Hepatocyte (in vitro differentiated cells): ENCODE results near the gene TSPAN10. TPM values are rescaled to one million over a fixed set of nuclear protein-coding genes. Genes with fewer than 3 reads are reported as not detected.
"Not testable (repeated sequence)": the region's sequence is repeated elsewhere in the genome, so short reads cannot be mapped to it uniquely, and the experiment has no call there.

Source experiments
- DNase-seq: peaks from one replicate; pipeline ENCODE4 v3.0.0-alpha.2; 2016; ENCODE audit warnings: low spot score
- H2AFZ ChIP-seq: fragments of 200-600 bp; sonication (generic); 2 replicates; pipeline ENCODE4 v1.6.0; 2016; ENCODE audit warnings: antibody characterized with exemption, mild to moderate bottlenecking
- H3K27ac ChIP-seq: fragments of 200-600 bp; sonication (generic); 2 replicates; pipeline ENCODE4 v1.5.1; 2016; ENCODE audit warnings: mild to moderate bottlenecking
- H3K27me3 ChIP-seq: fragments of 200-600 bp; sonication (generic); 2 replicates; pipeline ENCODE4 v1.6.1; 2016
- H3K36me3 ChIP-seq: fragments of 200-600 bp; sonication (generic); replicated peaks from 2 replicates; pipeline ENCODE4 v1.5.1; 2016; ENCODE audit warnings: low read depth; ENCODE audit not compliant: insufficient read depth
- H3K4me1 ChIP-seq: fragments of 200-600 bp; sonication (generic); 2 replicates; pipeline ENCODE4 v1.5.1; 2016; ENCODE audit warnings: mild to moderate bottlenecking, moderate library complexity; ENCODE audit not compliant: insufficient read depth
- H3K4me2 ChIP-seq: fragments of 200-600 bp; sonication (generic); 2 replicates; pipeline ENCODE4 v1.6.0; 2016
- H3K4me3 ChIP-seq: fragments of 200-600 bp; sonication (generic); 2 replicates; pipeline ENCODE4 v1.5.1; 2016; ENCODE audit warnings: mild to moderate bottlenecking
- H3K79me2 ChIP-seq: fragments of 200-600 bp; sonication (generic); 2 replicates; pipeline ENCODE4 v1.6.0; 2017; ENCODE audit warnings: mild to moderate bottlenecking
- H3K9me2 ChIP-seq: fragments of 200-600 bp; sonication (generic); replicated peaks from 2 replicates; pipeline ENCODE4 v1.6.0; 2017; ENCODE audit warnings: mild to moderate bottlenecking; ENCODE audit not compliant: insufficient read depth
- H3K9me3 ChIP-seq: fragments of 200-600 bp; sonication (generic); 2 replicates; pipeline ENCODE4 v1.5.1; 2016; ENCODE audit warnings: low read depth, mild to moderate bottlenecking
- H4K20me1 ChIP-seq: fragments of 200-600 bp; sonication (generic); 2 replicates; pipeline ENCODE4 v1.6.0; 2016; ENCODE audit warnings: mild to moderate bottlenecking; ENCODE audit not compliant: insufficient read depth, poor library complexity, severe bottlenecking
- CTCF ChIP-seq: fragments of 200-600 bp; sonication (generic); IDR thresholded peaks from 2 replicates; pipeline ENCODE4 v1.5.1; 2016; ENCODE audit warnings: antibody characterized with exemption, mild to moderate bottlenecking; ENCODE audit not compliant: poor library complexity
- EZH2 ChIP-seq: fragments of 200-600 bp; sonication (generic); IDR thresholded peaks from 2 replicates; pipeline ENCODE4 v1.6.1; 2016; ENCODE audit warnings: antibody characterized with exemption, mild to moderate bottlenecking, borderline replicate concordance
- EZH2phosphoT487 ChIP-seq: fragments of 200-600 bp; sonication (generic); IDR thresholded peaks from one replicate; pipeline ENCODE4 v1.6.1; 2018; ENCODE audit warnings: antibody characterized with exemption, mild to moderate bottlenecking, low read depth, moderate library complexity; ENCODE audit not compliant: unreplicated experiment, severe bottlenecking
- WGBS: methylation state at CpG from one replicate; pipeline ENCODE4 v1.1.6; 2016; ENCODE audit warnings: low lambda C conversion rate; ENCODE audit errors: missing lambda C conversion rate; 5-methylcytosine and 5-hydroxymethylcytosine counted together
- polyA plus RNA-seq: library from polyadenylated mRNA; unstranded; fragments of >200 nt; fragmentation: Nextera tagmentation; extraction: Ambion mirVana; gene quantifications from 2 replicates; pipeline ENCODE4 v1.2.1, GENCODE V29; 2016
- total RNA-seq: library from RNA; depleted of rRNA; stranded (reverse); fragments of >200 nt; gene quantifications from 2 replicates; pipeline ENCODE4 v1.2.3, GENCODE V29; 2014

Gene TSPAN10
- total and polyA plus RNA-seq, 2 experiments from 2014 or later = 1.4 to 15.2 TPM

- no peak overlapping the region for H2AFZ ChIP-seq
- H3K27ac ChIP-seq = no peak overlapping the region
- H4K20me1 ChIP-seq = peaks cover 26% of the 10 kb centered on the region
- H3K36me3 ChIP-seq = no peaks in the 10 kb centered on the region
- no peaks in the 10 kb centered on the region for H3K4me1 ChIP-seq
- no peak overlapping the region for H3K4me3 ChIP-seq
- no peak for DNase-seq
- WGBS = 84% methylated on average over 16 of the region's 16 CpGs
- no peak for TF ChIP-seq EZH2phosphoT487
- no peak for TF ChIP-seq EZH2
- no peak for TF ChIP-seq CTCF
- no peaks in the 10 kb centered on the region for H3K27me3 ChIP-seq
- H3K79me2 ChIP-seq = peaks cover 52% of the 10 kb centered on the region
- no peak overlapping the region for H3K4me2 ChIP-seq
- no peaks in the 10 kb centered on the region for H3K9me2 ChIP-seq
- no peaks in the 10 kb centered on the region for H3K9me3 ChIP-seq
Observed at GRCh38 chr17:81612172-81612970, 24.6 kb upstream of the TSPAN10 start.

GRCh38 chr17:81615401-81615930 is 21.5 kb upstream of the TSPAN10 start:
- Histone ChIP-seq H2AFZ (no peak overlapping the region), H3K4me1 (no peaks in the 10 kb centered on the region), H3K4me2 (no peak overlapping the region), H3K4me3 (no peak overlapping the region), H3K36me3 (no peaks in the 10 kb centered on the region), H3K27ac (no peak overlapping the region), H4K20me1 (peaks cover 26% of the 10 kb centered on the region), H3K27me3 (no peaks in the 10 kb centered on the region), H3K9me2 (no peaks in the 10 kb centered on the region), H3K9me3 (no peaks in the 10 kb centered on the region), H3K79me2 (peaks cover 54% of the 10 kb centered on the region)
- no peak for DNase-seq
- WGBS = 97% methylated on average over 4 of the region's 4 CpGs
- TF ChIP-seq CTCF (no peak), EZH2phosphoT487 (no peak), EZH2 (no peak)

GRCh38 chr17:81616877-81617276 is 20.1 kb upstream of the TSPAN10 start:
- no peaks in the 10 kb centered on the region for H3K4me1 ChIP-seq
- no peaks in the 10 kb centered on the region for H3K9me2 ChIP-seq
- WGBS = 97% methylated on average over 7 of the region's 7 CpGs
- DNase-seq = no peak
- H3K36me3 ChIP-seq = no peaks in the 10 kb centered on the region
- no peak overlapping the region for H2AFZ ChIP-seq
- no peaks in the 10 kb centered on the region for H3K27me3 ChIP-seq
- TF ChIP-seq CTCF (no peak), EZH2phosphoT487 (no peak), EZH2 (no peak)
- no peak overlapping the region for H3K27ac ChIP-seq
- H3K4me3 ChIP-seq = no peak overlapping the region
- no peaks in the 10 kb centered on the region for H3K9me3 ChIP-seq
- no peak overlapping the region for H3K4me2 ChIP-seq
- peaks cover 63% of the 10 kb centered on the region for H3K79me2 ChIP-seq
- peaks cover 26% of the 10 kb centered on the region for H4K20me1 ChIP-seq

GRCh38 chr17:81618307-81618706 is 18.7 kb upstream of the TSPAN10 start:
- not testable (repeated sequence) for H3K36me3 ChIP-seq

More at GRCh38 chr17:81618307-81618706, 18.7 kb upstream of the TSPAN10 start:
- H3K4me2 ChIP-seq, H3K27ac ChIP-seq, DNase-seq, H3K27me3 ChIP-seq, H3K9me2 ChIP-seq, H3K4me1 ChIP-seq, H3K4me3 ChIP-seq, H2AFZ ChIP-seq, H3K9me3 ChIP-seq: not testable (repeated sequence)
- no CpG with 5 or more reads among the region's 36 CpGs for WGBS
- peaks cover 25% of the 10 kb centered on the region for H4K20me1 ChIP-seq
- peaks cover 58% of the 10 kb centered on the region for H3K79me2 ChIP-seq
